Hepatocyte (in vitro differentiated cells): Measurements from ENCODE around the gene NPTXR. TPM values are rescaled to one million over a fixed set of nuclear protein-coding genes. Genes with fewer than 3 reads are reported as not detected.

Experiments used
- DNase-seq: peaks from one replicate; pipeline ENCODE4 v3.0.0-alpha.2; 2016; ENCODE audit warnings: low spot score
- H2AFZ ChIP-seq: fragments of 200-600 bp; sonication (generic); 2 replicates; pipeline ENCODE4 v1.6.0; 2016; ENCODE audit warnings: antibody characterized with exemption, mild to moderate bottlenecking
- H3K27ac ChIP-seq: fragments of 200-600 bp; sonication (generic); 2 replicates; pipeline ENCODE4 v1.5.1; 2016; ENCODE audit warnings: mild to moderate bottlenecking
- H3K27me3 ChIP-seq: fragments of 200-600 bp; sonication (generic); 2 replicates; pipeline ENCODE4 v1.6.1; 2016
- H3K36me3 ChIP-seq: fragments of 200-600 bp; sonication (generic); replicated peaks from 2 replicates; pipeline ENCODE4 v1.5.1; 2016; ENCODE audit warnings: low read depth; ENCODE audit not compliant: insufficient read depth
- H3K4me1 ChIP-seq: fragments of 200-600 bp; sonication (generic); 2 replicates; pipeline ENCODE4 v1.5.1; 2016; ENCODE audit warnings: mild to moderate bottlenecking, moderate library complexity; ENCODE audit not compliant: insufficient read depth
- H3K4me2 ChIP-seq: fragments of 200-600 bp; sonication (generic); 2 replicates; pipeline ENCODE4 v1.6.0; 2016
- H3K4me3 ChIP-seq: fragments of 200-600 bp; sonication (generic); 2 replicates; pipeline ENCODE4 v1.5.1; 2016; ENCODE audit warnings: mild to moderate bottlenecking
- H3K79me2 ChIP-seq: fragments of 200-600 bp; sonication (generic); 2 replicates; pipeline ENCODE4 v1.6.0; 2017; ENCODE audit warnings: mild to moderate bottlenecking
- H3K9me2 ChIP-seq: fragments of 200-600 bp; sonication (generic); replicated peaks from 2 replicates; pipeline ENCODE4 v1.6.0; 2017; ENCODE audit warnings: mild to moderate bottlenecking; ENCODE audit not compliant: insufficient read depth
- H3K9me3 ChIP-seq: fragments of 200-600 bp; sonication (generic); 2 replicates; pipeline ENCODE4 v1.5.1; 2016; ENCODE audit warnings: low read depth, mild to moderate bottlenecking
- H4K20me1 ChIP-seq: fragments of 200-600 bp; sonication (generic); 2 replicates; pipeline ENCODE4 v1.6.0; 2016; ENCODE audit warnings: mild to moderate bottlenecking; ENCODE audit not compliant: insufficient read depth, poor library complexity, severe bottlenecking
- CTCF ChIP-seq: fragments of 200-600 bp; sonication (generic); IDR thresholded peaks from 2 replicates; pipeline ENCODE4 v1.5.1; 2016; ENCODE audit warnings: antibody characterized with exemption, mild to moderate bottlenecking; ENCODE audit not compliant: poor library complexity
- EZH2 ChIP-seq: fragments of 200-600 bp; sonication (generic); IDR thresholded peaks from 2 replicates; pipeline ENCODE4 v1.6.1; 2016; ENCODE audit warnings: antibody characterized with exemption, mild to moderate bottlenecking, borderline replicate concordance
- EZH2phosphoT487 ChIP-seq: fragments of 200-600 bp; sonication (generic); IDR thresholded peaks from one replicate; pipeline ENCODE4 v1.6.1; 2018; ENCODE audit warnings: antibody characterized with exemption, mild to moderate bottlenecking, low read depth, moderate library complexity; ENCODE audit not compliant: unreplicated experiment, severe bottlenecking
- WGBS: methylation state at CpG from one replicate; pipeline ENCODE4 v1.1.6; 2016; ENCODE audit warnings: low lambda C conversion rate; ENCODE audit errors: missing lambda C conversion rate; 5-methylcytosine and 5-hydroxymethylcytosine counted together
- polyA plus RNA-seq: library from polyadenylated mRNA; unstranded; fragments of >200 nt; fragmentation: Nextera tagmentation; extraction: Ambion mirVana; gene quantifications from 2 replicates; pipeline ENCODE4 v1.2.1, GENCODE V29; 2016
- total RNA-seq: library from RNA; depleted of rRNA; stranded (reverse); fragments of >200 nt; gene quantifications from 2 replicates; pipeline ENCODE4 v1.2.3, GENCODE V29; 2014

Gene NPTXR
- total and polyA plus RNA-seq, 2 experiments from 2014 or later: 3.3 to 3.8 TPM

GRCh38 chr22:38878001-38878400 lies 34.2 kb upstream of the NPTXR start:
- Histone ChIP-seq H3K4me3 (no peak overlapping the region), H3K4me2 (no peak overlapping the region), H3K79me2 (peaks cover 3% of the 10 kb centered on the region), H3K27ac (no peak overlapping the region), H3K36me3 (no peaks in the 10 kb centered on the region), H2AFZ (no peak overlapping the region), H3K27me3 (no peaks in the 10 kb centered on the region), H3K9me2 (no peaks in the 10 kb centered on the region), H3K4me1 (peaks cover 11% of the 10 kb centered on the region), H3K9me3 (no peaks in the 10 kb centered on the region), H4K20me1 (no peaks in the 10 kb centered on the region)
- no peak for TF ChIP-seq CTCF
- no peak for TF ChIP-seq EZH2
- no peak for TF ChIP-seq EZH2phosphoT487
- no peak for DNase-seq
- WGBS: 83% methylated on average over 4 of the region's 4 CpGs

- H3K9me3 ChIP-seq: no peaks in the 10 kb centered on the region
- peaks cover 16% of the 10 kb centered on the region for H3K4me1 ChIP-seq
- H3K79me2 ChIP-seq: peaks cover 20% of the 10 kb centered on the region
- 94% methylated on average over 13 of the region's 13 CpGs for WGBS
- DNase-seq: no peak
- H3K9me2 ChIP-seq: no peaks in the 10 kb centered on the region
- no peak overlapping the region for H3K4me2 ChIP-seq
- no peak overlapping the region for H3K27ac ChIP-seq
- H3K27me3 ChIP-seq: no peaks in the 10 kb centered on the region
- H3K4me3 ChIP-seq: no peak overlapping the region
- H4K20me1 ChIP-seq: peaks cover 5% of the 10 kb centered on the region
- H2AFZ ChIP-seq: no peak overlapping the region
- no peaks in the 10 kb centered on the region for H3K36me3 ChIP-seq
- TF ChIP-seq EZH2: no peak
Measured at GRCh38 chr22:38874529-38875222, 30.8 kb upstream of the NPTXR start.

- Histone ChIP-seq H3K79me2 (peaks cover 27% of the 10 kb centered on the region), H3K27me3 (no peaks in the 10 kb centered on the region), H3K4me2 (peak overlapping the region; percentile 89), H2AFZ (peak overlapping the region; percentile 95), H3K36me3 (no peaks in the 10 kb centered on the region), H3K4me1 (peaks cover 16% of the 10 kb centered on the region), H3K27ac (peak overlapping the region; percentile 99), H3K9me3 (no peaks in the 10 kb centered on the region), H4K20me1 (peaks cover 12% of the 10 kb centered on the region), H3K9me2 (no peaks in the 10 kb centered on the region), H3K4me3 (peak overlapping the region; percentile 94)
- TF ChIP-seq EZH2phosphoT487 (no peak), CTCF (no peak), EZH2 (no peak)
- 59% methylated on average over 9 of the region's 9 CpGs for WGBS
- DNase-seq: peak; percentile 41
Measured at GRCh38 chr22:38873469-38874411, 29.9 kb upstream of the NPTXR start.

- Histone ChIP-seq H3K9me3 (no peaks in the 10 kb centered on the region), H3K79me2 (peaks cover 31% of the 10 kb centered on the region), H3K27me3 (no peaks in the 10 kb centered on the region), H3K36me3 (no peaks in the 10 kb centered on the region), H3K9me2 (no peaks in the 10 kb centered on the region), H2AFZ (peak overlapping the region; percentile 95), H4K20me1 (peaks cover 21% of the 10 kb centered on the region), H3K4me2 (peak overlapping the region; percentile 89), H3K4me3 (peak overlapping the region; percentile 94), H3K27ac (peak overlapping the region; percentile 99), H3K4me1 (peaks cover 16% of the 10 kb centered on the region)
- peak; percentile 71 for DNase-seq
- TF ChIP-seq CTCF: no peak
- no peak for TF ChIP-seq EZH2
- TF ChIP-seq EZH2phosphoT487: no peak
- 2% methylated on average over 15 of the region's 37 CpGs for WGBS
Measured at GRCh38 chr22:38872831-38873248, 29.0 kb upstream of the NPTXR start.
